ENCODE data around the gene MBLAC1. TPM values are rescaled to one million over a fixed set of nuclear protein-coding genes. Genes with fewer than 3 reads are reported as not detected.

The MBLAC1 gene
- total RNA-seq, 1 experiment from 2014 or later, result 3.5 TPM

- no peak for TF ChIP-seq ZMAT4 (CRISPR knock-in tag; IDR thresholded peaks at IDR 0.05)
- TF ChIP-seq TP53 (CRISPR knock-in tag; IDR thresholded peaks at IDR 0.05), result no peak
- TF ChIP-seq IRF1 (CRISPR knock-in tag; IDR thresholded peaks at IDR 0.05), result no peak
- TF ChIP-seq RORB (CRISPR knock-in tag; IDR thresholded peaks at IDR 0.05), result no peak
- TF ChIP-seq PRDM15 (CRISPR knock-in tag; IDR thresholded peaks at IDR 0.05), result no peak
- TF ChIP-seq KAT7 (CRISPR knock-in tag; IDR thresholded peaks at IDR 0.05; ENCODE audit: borderline replicate concordance), result no peak
- no peak; the same call in 1 of the 2 replicates for TF ChIP-seq TEAD1 (CRISPR knock-in tag; IDR thresholded peaks at IDR 0.05)
- TF ChIP-seq MLX (CRISPR knock-in tag; IDR thresholded peaks at IDR 0.05), result no peak
- no peak for TF ChIP-seq CDX4 (CRISPR knock-in tag; IDR thresholded peaks at IDR 0.05; ENCODE audit: borderline replicate concordance)
- no peak for TF ChIP-seq EMX1 (CRISPR knock-in tag; IDR thresholded peaks at IDR 0.05)
- TF ChIP-seq CREB1 (CRISPR knock-in tag; IDR thresholded peaks at IDR 0.05), result no peak
- no peak for TF ChIP-seq FOXP4 (CRISPR knock-in tag; IDR thresholded peaks at IDR 0.05)
- no peak for TF ChIP-seq IRF2 (CRISPR knock-in tag; IDR thresholded peaks at IDR 0.05; ENCODE audit: borderline replicate concordance, low read depth)
- 0 out of 2 replicates have a peak, but pooled peaks have one; percentile 45 for TF ChIP-seq ZNF532 (CRISPR knock-in tag; IDR thresholded peaks at IDR 0.05; ENCODE audit: borderline replicate concordance)
- TF ChIP-seq HMGXB4 (CRISPR knock-in tag; IDR thresholded peaks at IDR 0.05), result no peak
- TF ChIP-seq PRRX2 (CRISPR knock-in tag; IDR thresholded peaks at IDR 0.05), result no peak
- TF ChIP-seq MYBL2 (CRISPR knock-in tag; IDR thresholded peaks at IDR 0.05), result 0 out of 2 replicates have a peak, but pooled peaks have one; percentile 49
- no peak for TF ChIP-seq ATF6 (CRISPR knock-in tag; IDR thresholded peaks at IDR 0.05)
These were observed 6.6 kb upstream of the MBLAC1 start (continued) for GRCh38 chr7:100119970-100120732.
